ENCODE data around the gene SEPHS1.
A peak's percentile ranks its signal among the peaks of the same experiment; 100 is the strongest.

The SEPHS1 gene

DNA sequence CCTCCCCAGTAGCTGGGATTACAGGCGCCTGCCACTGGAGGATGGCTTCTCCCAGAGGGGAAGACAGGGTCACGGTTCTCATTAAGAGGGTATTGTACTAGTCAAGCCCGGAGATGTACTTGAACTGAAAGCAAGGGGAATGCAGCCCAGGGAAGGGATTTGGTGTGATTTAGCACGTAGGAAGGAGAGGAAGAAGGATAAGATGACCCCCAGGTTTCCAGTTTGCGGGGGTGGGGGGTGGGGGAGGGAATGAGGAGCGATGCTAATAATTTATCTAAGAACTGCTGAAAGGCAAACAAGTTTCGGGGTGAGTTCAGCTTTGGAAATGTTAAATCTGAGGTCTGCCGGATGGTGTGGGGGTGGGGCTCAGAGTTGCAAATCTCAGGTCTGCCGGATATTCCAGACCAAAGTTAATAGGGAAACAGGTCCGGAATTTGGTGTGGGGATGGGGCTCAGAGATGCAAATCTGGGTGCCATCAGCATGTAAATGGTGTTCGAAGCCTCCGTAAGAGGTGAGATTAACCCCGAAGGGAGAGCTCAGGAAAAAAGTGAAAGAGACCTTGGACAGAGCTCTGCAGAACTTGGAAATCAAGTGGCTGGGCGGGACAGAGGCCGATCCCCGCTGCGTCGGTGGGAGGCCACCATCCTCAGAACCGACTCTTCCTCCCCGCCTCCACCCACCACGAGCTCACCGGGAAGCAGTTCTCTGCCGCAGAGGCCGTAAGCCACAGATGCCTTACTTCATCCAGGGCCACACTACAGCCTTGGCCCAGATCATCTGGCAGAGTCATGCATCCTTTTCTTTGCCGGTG lies 1.6 kb upstream of the SEPHS1 start (continued):
- TF ChIP-seq, protein P1, sequence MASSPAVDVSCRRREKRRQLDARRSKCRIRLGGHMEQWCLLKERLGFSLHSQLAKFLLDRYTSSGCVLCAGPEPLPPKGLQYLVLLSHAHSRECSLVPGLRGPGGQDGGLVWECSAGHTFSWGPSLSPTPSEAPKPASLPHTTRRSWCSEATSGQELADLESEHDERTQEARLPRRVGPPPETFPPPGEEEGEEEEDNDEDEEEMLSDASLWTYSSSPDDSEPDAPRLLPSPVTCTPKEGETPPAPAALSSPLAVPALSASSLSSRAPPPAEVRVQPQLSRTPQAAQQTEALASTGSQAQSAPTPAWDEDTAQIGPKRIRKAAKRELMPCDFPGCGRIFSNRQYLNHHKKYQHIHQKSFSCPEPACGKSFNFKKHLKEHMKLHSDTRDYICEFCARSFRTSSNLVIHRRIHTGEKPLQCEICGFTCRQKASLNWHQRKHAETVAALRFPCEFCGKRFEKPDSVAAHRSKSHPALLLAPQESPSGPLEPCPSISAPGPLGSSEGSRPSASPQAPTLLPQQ (tag by site-specific recombination; IDR thresholded peaks at IDR 0.05): 0 out of 2 replicates have a peak, but pooled peaks have one; percentile 30
- no peak for TF ChIP-seq ZNF768 (tag by site-specific recombination; IDR thresholded peaks at IDR 0.05)
- TF ChIP-seq ZBTB17 (tag by site-specific recombination; IDR thresholded peaks at IDR 0.05): no peak; the same call in 1 of the 2 replicates
- no peak for TF ChIP-seq ZNF223 (tag by site-specific recombination; IDR thresholded peaks at IDR 0.05)
- TF ChIP-seq, protein P2, sequence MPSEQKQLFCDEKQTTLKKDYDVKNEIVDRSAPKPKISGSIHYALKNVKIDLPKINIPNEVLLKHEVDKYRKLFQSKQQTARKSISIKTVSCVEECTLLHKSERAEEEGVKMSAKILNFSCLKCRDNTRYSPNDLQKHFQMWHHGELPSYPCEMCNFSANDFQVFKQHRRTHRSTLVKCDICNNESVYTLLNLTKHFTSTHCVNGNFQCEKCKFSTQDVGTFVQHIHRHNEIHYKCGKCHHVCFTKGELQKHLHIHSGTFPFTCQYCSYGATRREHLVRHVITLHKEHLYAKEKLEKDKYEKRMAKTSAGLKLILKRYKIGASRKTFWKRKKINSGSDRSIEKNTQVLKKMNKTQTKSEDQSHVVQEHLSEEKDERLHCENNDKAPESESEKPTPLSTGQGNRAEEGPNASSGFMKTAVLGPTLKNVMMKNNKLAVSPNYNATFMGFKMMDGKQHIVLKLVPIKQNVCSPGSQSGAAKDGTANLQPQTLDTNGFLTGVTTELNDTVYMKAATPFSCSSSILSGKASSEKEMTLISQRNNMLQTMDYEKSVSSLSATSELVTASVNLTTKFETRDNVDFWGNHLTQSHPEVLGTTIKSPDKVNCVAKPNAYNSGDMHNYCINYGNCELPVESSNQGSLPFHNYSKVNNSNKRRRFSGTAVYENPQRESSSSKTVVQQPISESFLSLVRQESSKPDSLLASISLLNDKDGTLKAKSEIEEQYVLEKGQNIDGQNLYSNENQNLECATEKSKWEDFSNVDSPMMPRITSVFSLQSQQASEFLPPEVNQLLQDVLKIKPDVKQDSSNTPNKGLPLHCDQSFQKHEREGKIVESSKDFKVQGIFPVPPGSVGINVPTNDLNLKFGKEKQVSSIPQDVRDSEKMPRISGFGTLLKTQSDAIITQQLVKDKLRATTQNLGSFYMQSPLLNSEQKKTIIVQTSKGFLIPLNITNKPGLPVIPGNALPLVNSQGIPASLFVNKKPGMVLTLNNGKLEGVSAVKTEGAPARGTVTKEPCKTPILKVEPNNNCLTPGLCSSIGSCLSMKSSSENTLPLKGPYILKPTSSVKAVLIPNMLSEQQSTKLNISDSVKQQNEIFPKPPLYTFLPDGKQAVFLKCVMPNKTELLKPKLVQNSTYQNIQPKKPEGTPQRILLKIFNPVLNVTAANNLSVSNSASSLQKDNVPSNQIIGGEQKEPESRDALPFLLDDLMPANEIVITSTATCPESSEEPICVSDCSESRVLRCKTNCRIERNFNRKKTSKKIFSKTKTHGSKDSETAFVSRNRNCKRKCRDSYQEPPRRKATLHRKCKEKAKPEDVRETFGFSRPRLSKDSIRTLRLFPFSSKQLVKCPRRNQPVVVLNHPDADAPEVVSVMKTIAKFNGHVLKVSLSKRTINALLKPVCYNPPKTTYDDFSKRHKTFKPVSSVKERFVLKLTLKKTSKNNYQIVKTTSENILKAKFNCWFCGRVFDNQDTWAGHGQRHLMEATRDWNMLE (tag by site-specific recombination; conservative IDR thresholded peaks at IDR 0.05; ENCODE audit: low read depth): peak; percentile 56
- no peak for TF ChIP-seq ZNF510 (tag by site-specific recombination; IDR thresholded peaks at IDR 0.05; ENCODE audit: insufficient replicate concordance)
- no peak for TF ChIP-seq ZNF23 (tag by site-specific recombination; IDR thresholded peaks at IDR 0.05; ENCODE audit: borderline replicate concordance)
- peak; percentile 73; the same call in 1 of the 2 replicates for TF ChIP-seq IKZF3 (tag by site-specific recombination; IDR thresholded peaks at IDR 0.05)
- TF ChIP-seq ZSCAN16 (tag by site-specific recombination; IDR thresholded peaks at IDR 0.05): no peak
- TF ChIP-seq ZNF76 (tag by site-specific recombination; IDR thresholded peaks at IDR 0.05; ENCODE audit: borderline replicate concordance, low read depth): no peak
- no peak for TF ChIP-seq ZNF670 (tag by site-specific recombination; IDR thresholded peaks at IDR 0.05; ENCODE audit: low read depth)
- TF ChIP-seq ZNF555 (tag by site-specific recombination; conservative IDR thresholded peaks at IDR 0.05): no peak
- no peak for TF ChIP-seq ZNF433 (tag by site-specific recombination; IDR thresholded peaks at IDR 0.05; ENCODE audit: low read depth)
- TF ChIP-seq ZNF324 (tag by site-specific recombination; IDR thresholded peaks at IDR 0.05): no peak
- no peak for TF ChIP-seq ZNF558 (tag by site-specific recombination; IDR thresholded peaks at IDR 0.05)
- TF ChIP-seq, protein P3, sequence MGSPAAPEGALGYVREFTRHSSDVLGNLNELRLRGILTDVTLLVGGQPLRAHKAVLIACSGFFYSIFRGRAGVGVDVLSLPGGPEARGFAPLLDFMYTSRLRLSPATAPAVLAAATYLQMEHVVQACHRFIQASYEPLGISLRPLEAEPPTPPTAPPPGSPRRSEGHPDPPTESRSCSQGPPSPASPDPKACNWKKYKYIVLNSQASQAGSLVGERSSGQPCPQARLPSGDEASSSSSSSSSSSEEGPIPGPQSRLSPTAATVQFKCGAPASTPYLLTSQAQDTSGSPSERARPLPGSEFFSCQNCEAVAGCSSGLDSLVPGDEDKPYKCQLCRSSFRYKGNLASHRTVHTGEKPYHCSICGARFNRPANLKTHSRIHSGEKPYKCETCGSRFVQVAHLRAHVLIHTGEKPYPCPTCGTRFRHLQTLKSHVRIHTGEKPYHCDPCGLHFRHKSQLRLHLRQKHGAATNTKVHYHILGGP (tag by site-specific recombination; IDR thresholded peaks at IDR 0.05): no peak
- no peak for TF ChIP-seq ZNF121 (tag by site-specific recombination; IDR thresholded peaks at IDR 0.05)
- peak; percentile 85 for TF ChIP-seq ZIC2 (tag by site-specific recombination; IDR thresholded peaks at IDR 0.05)
- TF ChIP-seq, protein P4, sequence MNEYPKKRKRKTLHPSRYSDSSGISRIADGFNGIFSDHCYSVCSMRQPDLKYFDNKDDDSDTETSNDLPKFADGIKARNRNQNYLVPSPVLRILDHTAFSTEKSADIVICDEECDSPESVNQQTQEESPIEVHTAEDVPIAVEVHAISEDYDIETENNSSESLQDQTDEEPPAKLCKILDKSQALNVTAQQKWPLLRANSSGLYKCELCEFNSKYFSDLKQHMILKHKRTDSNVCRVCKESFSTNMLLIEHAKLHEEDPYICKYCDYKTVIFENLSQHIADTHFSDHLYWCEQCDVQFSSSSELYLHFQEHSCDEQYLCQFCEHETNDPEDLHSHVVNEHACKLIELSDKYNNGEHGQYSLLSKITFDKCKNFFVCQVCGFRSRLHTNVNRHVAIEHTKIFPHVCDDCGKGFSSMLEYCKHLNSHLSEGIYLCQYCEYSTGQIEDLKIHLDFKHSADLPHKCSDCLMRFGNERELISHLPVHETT (tag by site-specific recombination; IDR thresholded peaks at IDR 0.05): no peak
- peak; percentile 85 for TF ChIP-seq ZBTB20 (tag by site-specific recombination; IDR thresholded peaks at IDR 0.05)
- TF ChIP-seq, protein P5, sequence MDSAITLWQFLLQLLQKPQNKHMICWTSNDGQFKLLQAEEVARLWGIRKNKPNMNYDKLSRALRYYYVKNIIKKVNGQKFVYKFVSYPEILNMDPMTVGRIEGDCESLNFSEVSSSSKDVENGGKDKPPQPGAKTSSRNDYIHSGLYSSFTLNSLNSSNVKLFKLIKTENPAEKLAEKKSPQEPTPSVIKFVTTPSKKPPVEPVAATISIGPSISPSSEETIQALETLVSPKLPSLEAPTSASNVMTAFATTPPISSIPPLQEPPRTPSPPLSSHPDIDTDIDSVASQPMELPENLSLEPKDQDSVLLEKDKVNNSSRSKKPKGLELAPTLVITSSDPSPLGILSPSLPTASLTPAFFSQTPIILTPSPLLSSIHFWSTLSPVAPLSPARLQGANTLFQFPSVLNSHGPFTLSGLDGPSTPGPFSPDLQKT (IDR thresholded peaks at IDR 0.05; ENCODE audit: borderline replicate concordance, low read depth, low read length): no peak
- TF ChIP-seq ZBTB21 (tag by site-specific recombination; IDR thresholded peaks at IDR 0.05): no peak
- peak; percentile 68; the same call in 1 of the 2 replicates for TF ChIP-seq ZNF561 (tag by site-specific recombination; IDR thresholded peaks at IDR 0.05; ENCODE audit: borderline replicate concordance)
- TF ChIP-seq KLF9 (tag by site-specific recombination; IDR thresholded peaks at IDR 0.05; ENCODE audit: low read depth): peak; percentile 45; the same call in 1 of the 2 replicates
- TF ChIP-seq ZNF350 (tag by site-specific recombination; IDR thresholded peaks at IDR 0.05): no peak
- peak; percentile 49; the same call in 1 of the 2 replicates for TF ChIP-seq PRDM1 (tag by site-specific recombination; IDR thresholded peaks at IDR 0.05)
- TF ChIP-seq, protein P6, sequence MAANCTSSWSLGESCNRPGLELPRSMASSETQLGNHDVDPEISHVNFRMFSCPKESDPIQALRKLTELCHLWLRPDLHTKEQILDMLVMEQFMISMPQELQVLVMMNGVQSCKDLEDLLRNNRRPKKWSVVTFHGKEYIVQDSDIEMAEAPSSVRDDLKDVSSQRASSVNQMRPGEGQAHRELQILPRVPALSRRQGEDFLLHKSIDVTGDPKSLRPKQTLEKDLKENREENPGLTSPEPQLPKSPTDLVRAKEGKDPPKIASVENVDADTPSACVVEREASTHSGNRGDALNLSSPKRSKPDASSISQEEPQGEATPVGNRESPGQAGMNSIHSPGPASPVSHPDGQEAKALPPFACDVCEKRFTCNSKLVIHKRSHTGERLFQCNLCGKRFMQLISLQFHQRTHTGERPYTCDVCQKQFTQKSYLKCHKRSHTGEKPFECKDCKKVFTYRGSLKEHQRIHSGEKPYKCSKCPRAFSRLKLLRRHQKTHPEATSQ (tag by site-specific recombination; IDR thresholded peaks at IDR 0.05): no peak
- no peak for TF ChIP-seq ZNF394 (tag by site-specific recombination; IDR thresholded peaks at IDR 0.05; ENCODE audit: borderline replicate concordance)

Data from HEK293 (cell line).